Effector memory CD4-positive, alpha-beta T cell (primary cell): ENCODE measurements around the gene PROSER3.

Source experiments
- DNase-seq, 3 donors: peaks; one replicate each; pipeline ENCODE4 v3.0.0-alpha.2; 2020
- H3K27ac ChIP-seq: 2 replicates; pipeline ENCODE4 v1.7.0; 2013; ENCODE audit warnings: mild to moderate bottlenecking, low read length, moderate library complexity; ENCODE audit not compliant: insufficient read depth, poor library complexity, severe bottlenecking
- H3K27me3 ChIP-seq: replicated peaks from 2 replicates; pipeline ENCODE4 v1.7.0; 2013; ENCODE audit warnings: mild to moderate bottlenecking, low read length; ENCODE audit not compliant: insufficient read depth, control insufficient read depth, poor library complexity, severe bottlenecking
- H3K36me3 ChIP-seq: 2 replicates; pipeline ENCODE4 v1.7.0; 2013; ENCODE audit warnings: mild to moderate bottlenecking, low read length, moderate library complexity; ENCODE audit not compliant: control insufficient read depth, insufficient read depth
- H3K4me1 ChIP-seq: 2 replicates; pipeline ENCODE4 v1.7.0; 2013; ENCODE audit warnings: low read length, mild to moderate bottlenecking; ENCODE audit not compliant: control insufficient read depth, insufficient read depth, poor library complexity, severe bottlenecking
- H3K4me3 ChIP-seq: 2 replicates; pipeline ENCODE4 v1.7.0; 2013; ENCODE audit warnings: low read length, low read depth, mild to moderate bottlenecking; ENCODE audit not compliant: insufficient read depth, poor library complexity, severe bottlenecking
- H3K9me3 ChIP-seq: 2 replicates; pipeline ENCODE4 v1.7.0; 2013; ENCODE audit warnings: mild to moderate bottlenecking, low read length, moderate library complexity; ENCODE audit not compliant: control insufficient read depth

The PROSER3 gene

GRCh38 chr19:35807633-35808032, 49.7 kb downstream of the PROSER3 start:
- DNase-seq: no peak
- Histone ChIP-seq H3K27ac (no peak overlapping the region), H3K27me3 (no peaks in the 10 kb centered on the region), H3K4me1 (no peaks in the 10 kb centered on the region), H3K9me3 (no peaks in the 10 kb centered on the region), H3K36me3 (no peaks in the 10 kb centered on the region), H3K4me3 (no peak overlapping the region)

- H3K9me3 ChIP-seq: no peaks in the 10 kb centered on the region
- DNase-seq: no peak
- H3K27ac ChIP-seq: no peak overlapping the region
- H3K4me3 ChIP-seq: no peak overlapping the region
- H3K4me1 ChIP-seq: no peaks in the 10 kb centered on the region
- H3K36me3 ChIP-seq: no peaks in the 10 kb centered on the region
- no peaks in the 10 kb centered on the region for H3K27me3 ChIP-seq
Measured at GRCh38 chr19:35811317-35812219, 53.6 kb downstream of the PROSER3 start.

DNA sequence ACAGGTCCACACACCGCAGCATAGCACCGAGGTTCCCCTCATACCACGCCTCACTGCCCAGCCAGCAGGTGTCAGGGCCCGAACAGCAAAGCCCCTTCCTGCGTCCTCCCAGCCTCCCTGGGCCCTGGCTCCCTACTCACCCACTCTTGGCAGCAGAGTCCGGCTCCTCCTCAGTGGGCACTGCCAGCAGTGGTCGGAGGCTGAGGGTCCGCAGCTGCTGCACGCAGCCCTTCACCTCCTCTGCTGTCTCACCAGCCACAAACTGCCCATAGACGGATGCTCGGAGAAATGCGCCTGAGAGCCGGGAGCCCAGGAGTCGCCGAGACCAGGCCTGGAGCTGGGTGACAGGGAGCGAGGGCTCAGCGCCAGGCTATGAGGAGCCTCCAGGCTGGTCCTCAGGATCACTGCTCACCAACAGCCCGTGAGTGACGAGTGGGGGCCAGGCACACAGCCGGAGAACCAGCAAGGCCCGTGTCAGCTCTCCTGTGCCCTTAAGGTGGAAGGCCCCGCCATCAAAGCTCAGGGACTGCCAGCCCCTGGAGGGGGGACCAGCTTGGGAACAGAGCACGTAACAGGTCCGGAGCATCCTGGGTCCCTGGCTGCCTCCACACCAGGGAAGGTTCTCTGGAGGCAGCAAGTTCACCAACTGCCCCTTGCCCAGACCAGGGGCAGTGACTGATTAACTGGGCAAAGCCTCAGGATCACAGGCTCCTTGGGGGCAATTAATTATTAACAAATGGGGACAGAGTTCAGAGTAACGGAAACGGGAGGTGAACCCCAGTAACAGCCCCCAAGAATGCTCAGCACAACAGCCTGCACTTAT, 54.5 kb downstream of the PROSER3 start, which contains the start of gene PRODH2:
TSS of gene PRODH2 (minus strand) at position 626 of the 823 bp plus-strand sequence. CDS start at position 586, 40 bp downstream.
- H3K27ac ChIP-seq: no peak within 1 kb of the TSS
- no peaks in the 10 kb centered on the region for H3K27me3 ChIP-seq
- no peak for DNase-seq
- H3K4me1 ChIP-seq: no peaks in the 10 kb centered on the region
- no peaks in the 10 kb centered on the region for H3K9me3 ChIP-seq
- no peaks in the 10 kb centered on the region for H3K36me3 ChIP-seq
- H3K4me3 ChIP-seq: no peak within 1 kb of the TSS

DNA sequence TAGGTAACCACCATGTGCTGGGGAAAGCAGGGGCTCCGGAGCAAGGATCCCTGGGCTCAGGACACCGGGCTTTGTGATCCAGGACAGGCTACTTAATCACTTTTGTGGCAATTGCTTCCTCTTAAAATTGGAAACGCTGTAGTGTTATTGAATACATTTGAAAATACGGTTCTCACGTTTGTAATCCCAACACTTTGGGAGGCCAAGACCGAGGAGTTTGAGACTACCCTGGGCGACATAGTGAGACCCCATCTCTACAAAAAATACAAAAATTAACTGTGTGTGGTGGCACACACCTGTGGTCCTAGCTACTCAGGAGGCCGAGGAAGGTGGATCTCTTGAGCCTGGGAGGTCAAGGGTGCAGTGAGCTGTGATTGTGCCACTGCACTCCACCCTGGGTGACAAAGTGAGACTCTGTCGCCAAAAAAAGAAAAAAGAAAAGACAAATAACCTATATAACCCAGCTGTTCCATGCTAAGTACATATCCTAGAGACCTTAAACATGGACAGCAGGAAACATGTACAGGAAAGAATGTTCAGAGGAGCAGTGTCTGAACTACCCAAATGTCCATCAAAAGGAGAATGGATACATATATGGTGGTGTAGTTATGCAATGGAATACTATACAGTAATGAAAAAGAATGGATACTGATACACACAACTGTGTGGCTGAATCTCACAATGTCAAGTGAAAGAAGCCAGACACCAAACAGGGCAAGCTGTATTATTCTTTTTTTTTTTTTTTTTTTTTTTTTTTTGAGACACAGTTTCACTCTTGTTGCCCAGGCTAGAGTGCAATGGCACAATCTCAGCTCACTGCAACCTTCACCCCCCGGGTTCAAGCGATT, 55.3 kb downstream of the PROSER3 start:
- no peaks in the 10 kb centered on the region for H3K27me3 ChIP-seq

GRCh38 chr19:35816262-35816661, 58.3 kb downstream of the PROSER3 start:
- H3K36me3 ChIP-seq: no peaks in the 10 kb centered on the region
- no peaks in the 10 kb centered on the region for H3K4me1 ChIP-seq
- no peaks in the 10 kb centered on the region for H3K9me3 ChIP-seq
- no peak for DNase-seq
- no peaks in the 10 kb centered on the region for H3K27me3 ChIP-seq
- H3K27ac ChIP-seq: no peak overlapping the region
- no peak overlapping the region for H3K4me3 ChIP-seq

More for the DNA sequence above, 55.3 kb downstream of the PROSER3 start:
- H3K27ac ChIP-seq: no peak overlapping the region
- no peaks in the 10 kb centered on the region for H3K9me3 ChIP-seq
- no peak overlapping the region for H3K4me3 ChIP-seq
- no peaks in the 10 kb centered on the region for H3K36me3 ChIP-seq
- no peak for DNase-seq
- H3K4me1 ChIP-seq: no peaks in the 10 kb centered on the region

GRCh38 chr19:35816846-35817245, 58.9 kb downstream of the PROSER3 start:
- no peak overlapping the region for H3K27ac ChIP-seq
- no peaks in the 10 kb centered on the region for H3K4me1 ChIP-seq
- H3K4me3 ChIP-seq: no peak overlapping the region
- H3K36me3 ChIP-seq: no peaks in the 10 kb centered on the region
- no peak for DNase-seq
- H3K27me3 ChIP-seq: no peaks in the 10 kb centered on the region
- no peaks in the 10 kb centered on the region for H3K9me3 ChIP-seq

DNA sequence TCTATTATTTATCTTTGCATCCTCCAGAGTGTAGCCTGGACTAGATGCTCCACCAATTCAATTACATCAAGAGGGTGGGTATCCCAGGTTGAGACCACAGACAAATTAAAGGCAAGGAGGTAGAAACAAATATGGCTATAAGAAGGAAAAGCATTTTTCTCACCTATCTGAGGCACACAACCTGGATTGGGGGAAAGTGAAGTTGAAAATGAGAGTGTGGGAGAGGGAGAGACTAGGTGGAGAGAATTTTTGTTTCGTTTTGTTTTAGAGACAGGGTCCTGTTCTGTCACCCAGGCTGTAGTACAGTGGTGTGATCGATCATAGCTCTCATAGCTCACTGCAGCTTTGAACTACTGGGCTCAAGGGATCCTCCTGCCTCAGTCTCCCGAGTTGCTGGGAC, 60.5 kb downstream of the PROSER3 start:
- no peak overlapping the region for H3K4me3 ChIP-seq
- H3K27ac ChIP-seq: no peak overlapping the region
- no peak for DNase-seq
- no peaks in the 10 kb centered on the region for H3K4me1 ChIP-seq
- no peaks in the 10 kb centered on the region for H3K9me3 ChIP-seq
- no peaks in the 10 kb centered on the region for H3K36me3 ChIP-seq
- no peaks in the 10 kb centered on the region for H3K27me3 ChIP-seq
